Stimulated activated CD8-positive, alpha-beta memory T cell treated with anti-CD3 and anti-CD28 coated beads, Interleukin-7, amount 100 ng/mL, for 48 hours (primary cell): ENCODE results near the gene KLHL1.
"Not testable (repeated sequence)": the region's sequence is repeated elsewhere in the genome, so short reads cannot be mapped to it uniquely, and the experiment has no call there.

Source experiments
- DNase-seq, 2 donors: peaks; one replicate each; pipeline ENCODE4 v3.0.0-alpha.2; 2020; ENCODE audit warnings: low read depth in 1 of 2; ENCODE audit errors: extremely low read depth in 1 of 2

KLHL1 gene, protein sequence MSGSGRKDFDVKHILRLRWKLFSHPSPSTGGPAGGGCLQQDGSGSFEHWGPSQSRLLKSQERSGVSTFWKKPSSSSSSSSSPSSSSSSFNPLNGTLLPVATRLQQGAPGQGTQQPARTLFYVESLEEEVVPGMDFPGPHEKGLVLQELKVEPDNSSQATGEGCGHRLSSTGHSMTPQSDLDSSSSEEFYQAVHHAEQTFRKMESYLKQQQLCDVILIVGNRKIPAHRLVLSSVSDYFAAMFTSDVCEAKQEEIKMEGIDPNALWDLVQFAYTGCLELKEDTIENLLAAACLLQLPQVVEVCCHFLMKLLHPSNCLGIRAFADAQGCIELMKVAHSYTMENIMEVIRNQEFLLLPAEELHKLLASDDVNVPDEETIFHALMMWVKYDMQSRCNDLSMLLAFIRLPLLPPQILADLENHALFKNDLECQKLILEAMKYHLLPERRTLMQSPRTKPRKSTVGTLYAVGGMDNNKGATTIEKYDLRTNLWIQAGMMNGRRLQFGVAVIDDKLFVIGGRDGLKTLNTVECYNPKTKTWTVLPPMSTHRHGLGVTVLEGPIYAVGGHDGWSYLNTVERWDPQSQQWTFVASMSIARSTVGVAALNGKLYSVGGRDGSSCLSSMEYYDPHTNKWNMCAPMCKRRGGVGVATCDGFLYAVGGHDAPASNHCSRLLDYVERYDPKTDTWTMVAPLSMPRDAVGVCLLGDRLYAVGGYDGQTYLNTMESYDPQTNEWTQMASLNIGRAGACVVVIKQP

GRCh38 chr13:70108356-70109105 is at the start of gene KLHL1:
Gene KLHL1, minus strand, starts transcription at chr13:70108452. Its CDS starts 753 bp downstream, at chr13:70107699.
- DNase-seq, result no peak

GRCh38 chr13:70142658-70143057 is 34.4 kb upstream of the KLHL1 start:
- not testable (repeated sequence) for DNase-seq

GRCh38 chr13:70128098-70128497 is 19.8 kb upstream of the KLHL1 start:
- DNase-seq, result no peak

GRCh38 chr13:70125693-70126092 is 17.4 kb upstream of the KLHL1 start:
- no peak for DNase-seq

GRCh38 chr13:70117338-70117905 is 9.2 kb upstream of the KLHL1 start:
- no peak for DNase-seq

DNA sequence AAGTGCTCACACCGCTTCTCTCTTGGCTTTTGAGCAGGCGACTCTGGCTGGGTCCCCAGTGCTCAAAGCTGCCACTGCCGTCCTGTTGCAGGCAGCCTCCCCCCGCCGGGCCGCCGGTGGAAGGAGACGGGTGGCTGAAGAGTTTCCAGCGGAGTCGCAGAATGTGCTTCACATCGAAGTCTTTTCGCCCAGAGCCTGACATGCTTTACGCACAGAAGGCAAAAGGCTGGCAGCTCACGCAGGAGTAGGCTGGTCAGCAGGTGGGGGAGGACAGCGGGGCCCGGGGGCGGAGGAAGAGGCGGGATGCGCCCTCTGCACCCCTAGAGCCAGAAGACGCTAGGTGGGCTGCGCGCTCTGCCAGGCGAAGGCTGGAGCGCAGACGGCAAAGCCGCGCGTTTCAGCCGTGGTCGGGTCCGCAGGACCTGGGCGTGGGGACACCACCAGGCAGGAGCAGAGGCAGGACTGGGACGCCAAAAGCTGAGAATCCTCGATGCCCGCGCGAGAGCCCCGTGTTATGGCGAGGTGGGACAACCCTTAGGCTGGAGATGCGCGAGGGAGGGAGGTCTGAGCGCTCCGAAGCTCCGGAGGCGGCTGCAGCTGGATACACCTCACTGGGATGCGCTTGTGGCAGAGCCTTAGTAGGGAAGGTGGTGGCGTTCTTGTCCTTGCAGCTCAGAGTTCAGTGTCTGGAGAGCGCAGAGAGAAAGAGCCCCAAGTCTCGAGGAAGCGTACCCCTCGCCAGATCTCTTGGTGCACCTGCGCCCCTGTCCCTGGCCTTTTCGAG is 562 bp downstream of the KLHL1 start, which contains the start of gene ATXN8OS:
TSS of gene ATXN8OS (plus strand) at position 329 of the 784 bp plus-strand sequence.
- DNase-seq, result no peak

GRCh38 chr13:70107125-70107497 is 1.1 kb downstream of the KLHL1 start:
- DNase-seq, result no peak

DNA sequence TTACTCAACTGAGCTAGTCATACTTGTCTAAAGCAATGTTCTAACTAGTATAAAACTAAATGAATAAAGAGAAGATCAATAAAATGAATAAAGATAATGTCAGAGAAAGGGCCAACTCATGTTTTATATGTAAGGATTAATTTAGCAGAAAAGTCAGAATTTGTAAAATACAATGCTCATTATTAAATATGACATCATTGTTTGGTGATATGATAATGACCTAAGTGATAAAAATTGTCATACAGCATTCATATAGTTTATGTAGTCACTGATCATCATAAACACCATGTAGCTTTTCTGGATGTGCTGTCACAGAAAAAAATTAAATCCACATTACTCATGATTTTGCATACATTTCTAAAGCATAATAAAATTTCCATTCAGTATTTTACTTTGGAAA is 3.8 kb downstream of the KLHL1 start:
- no peak for DNase-seq

DNA sequence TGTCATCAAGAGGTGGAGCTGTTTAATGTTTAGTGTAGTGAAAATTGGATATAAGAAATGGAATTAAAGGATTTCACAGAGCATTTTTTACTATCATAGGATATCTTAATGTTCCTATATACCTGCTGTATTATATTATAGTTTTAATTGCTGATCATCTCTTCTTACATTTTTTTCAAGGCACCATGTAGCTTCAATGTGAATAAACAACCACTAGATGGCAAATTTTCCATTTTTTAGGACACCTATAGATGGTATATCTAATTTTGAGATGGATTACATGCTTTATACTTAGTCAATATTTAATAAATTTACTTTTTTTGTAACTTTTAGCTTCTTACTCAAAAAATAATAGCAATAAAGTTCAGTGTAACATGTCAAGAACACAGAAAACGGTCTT is 9.6 kb downstream of the KLHL1 start:
- no peak for DNase-seq

GRCh38 chr13:70090036-70090723 is 18.1 kb downstream of the KLHL1 start:
- no peak for DNase-seq

DNA sequence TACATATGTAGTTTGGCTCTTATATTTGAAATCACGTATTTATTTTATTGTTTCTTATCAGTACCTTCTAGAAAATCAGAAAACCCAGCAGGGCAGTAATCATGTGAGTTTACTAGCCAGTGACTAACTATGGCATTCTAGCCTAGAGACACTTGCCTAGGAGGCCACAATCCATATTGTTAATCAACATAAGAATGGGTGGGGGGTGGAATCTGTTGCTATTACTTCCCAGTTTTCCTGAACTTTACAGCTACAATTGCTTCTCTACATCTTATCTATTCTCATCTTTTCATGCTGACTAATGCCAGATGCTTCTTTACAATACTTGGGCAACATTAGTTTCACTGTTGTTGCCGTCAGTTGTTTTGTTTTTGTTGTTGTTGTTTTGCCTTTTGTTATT is 19.3 kb downstream of the KLHL1 start:
- DNase-seq, result no peak

GRCh38 chr13:70087247-70087646 is 21.0 kb downstream of the KLHL1 start:
- DNase-seq, result no peak

DNA sequence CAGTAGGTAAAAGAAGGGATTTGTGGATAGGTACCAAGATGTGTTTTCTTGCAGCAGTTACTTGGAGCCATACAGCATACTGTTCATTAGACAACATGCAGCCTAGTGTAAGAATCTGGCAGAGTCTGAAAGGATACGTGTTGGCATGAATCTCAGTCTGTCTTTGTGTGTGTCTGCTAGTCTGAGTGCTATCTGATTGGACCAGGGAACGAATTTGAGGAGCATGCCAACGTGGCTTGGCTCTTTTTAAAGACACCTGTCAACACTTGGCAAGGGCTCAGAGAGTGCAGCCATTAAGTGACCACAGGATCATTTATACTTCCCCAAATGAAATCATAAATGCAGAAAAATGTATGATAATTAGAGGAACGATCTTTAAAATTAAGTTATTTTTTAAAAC is 28.2 kb downstream of the KLHL1 start:
- DNase-seq, result no peak

- no peak for DNase-seq
Observed at GRCh38 chr13:70054572-70054971, 53.7 kb downstream of the KLHL1 start.

- no peak for DNase-seq
Observed at GRCh38 chr13:70051531-70051930, 56.7 kb downstream of the KLHL1 start.

DNA sequence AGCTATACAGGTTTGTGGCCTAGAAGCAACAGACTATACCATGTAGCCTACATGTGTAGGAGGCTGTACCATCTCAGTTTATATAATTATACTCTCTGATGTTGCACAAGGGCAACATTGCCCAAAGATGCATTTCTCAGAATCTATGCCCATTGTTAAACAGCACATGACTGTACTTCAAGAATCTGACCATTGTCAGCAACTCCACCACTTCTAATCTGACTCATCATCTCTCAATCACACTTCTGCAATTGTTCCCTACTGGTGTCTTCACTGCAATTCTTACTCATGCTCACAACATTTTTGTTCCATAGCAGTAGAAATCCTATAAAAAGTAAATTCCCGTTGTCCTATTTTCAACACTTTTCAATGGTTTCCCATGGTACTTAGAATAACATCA is 64.6 kb downstream of the KLHL1 start:
- DNase-seq, result no peak

GRCh38 chr13:70042193-70042592 is 66.1 kb downstream of the KLHL1 start:
- no peak for DNase-seq

DNA sequence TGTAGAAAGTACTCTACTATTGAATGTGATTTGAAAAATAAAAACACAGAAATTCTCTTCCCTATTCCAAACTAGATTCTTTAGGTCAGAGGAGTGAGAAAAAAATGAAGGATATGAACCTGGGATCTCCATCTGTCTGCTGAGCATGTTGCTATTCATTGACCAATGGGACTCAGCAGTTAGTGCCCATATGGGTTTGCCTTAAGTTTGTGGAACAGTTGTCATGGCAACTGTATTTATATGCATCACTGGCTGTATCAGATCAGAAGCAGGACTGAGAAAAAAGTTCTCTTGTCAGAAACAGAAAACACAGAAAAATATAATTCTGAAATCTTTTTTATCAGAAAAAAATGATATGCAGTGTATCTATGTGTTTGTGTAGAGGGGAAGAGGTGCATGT is 74.0 kb downstream of the KLHL1 start:
- no peak for DNase-seq

DNA sequence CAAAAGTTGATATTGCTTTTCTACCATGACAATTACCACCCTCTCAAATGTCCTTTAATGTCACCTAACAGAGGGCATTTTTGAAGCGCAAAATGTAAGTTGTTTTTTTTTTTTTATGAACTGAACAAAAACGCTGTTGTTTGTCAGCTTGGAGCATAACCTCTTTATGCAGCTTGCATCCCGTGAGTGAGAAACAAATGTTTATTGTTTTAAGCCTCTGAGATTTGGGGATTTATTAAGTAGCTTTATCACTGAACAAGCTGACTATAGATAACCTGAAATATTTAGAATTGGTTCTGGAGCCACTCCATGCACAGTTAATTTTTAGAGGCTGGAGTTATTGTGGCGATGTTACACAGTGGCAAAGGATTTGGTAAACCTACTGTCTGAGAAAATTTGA is 80.7 kb downstream of the KLHL1 start:
- no peak for DNase-seq

DNA sequence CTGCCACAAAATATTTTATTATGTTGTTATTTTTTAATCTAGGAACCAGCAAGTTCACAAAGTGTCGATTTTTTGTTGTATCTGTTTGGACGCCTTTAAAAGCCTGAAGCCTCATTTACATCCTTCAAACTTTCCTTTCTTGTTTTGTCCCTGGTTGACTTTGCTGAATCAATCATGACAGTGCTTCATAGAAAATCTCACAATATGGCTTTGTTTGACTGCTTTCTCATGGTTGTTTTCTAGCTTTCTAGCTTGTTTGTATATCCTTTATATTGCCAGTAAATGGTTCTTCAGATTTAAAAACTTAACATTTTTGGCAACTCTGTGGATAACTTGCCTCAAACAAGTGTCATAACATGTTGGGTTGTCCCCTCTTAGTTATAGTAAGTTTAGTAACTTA is 84.7 kb downstream of the KLHL1 start:
- DNase-seq, result no peak
